ENCODE data around the gene LGMN. TPM values are rescaled to one million over a fixed set of nuclear protein-coding genes. Genes with fewer than 3 reads are reported as not detected.
A peak's percentile ranks its signal among the peaks of the same experiment; 100 is the strongest.

LGMN gene
- total RNA-seq, 1 donor from 2014 or later = 100 TPM

GRCh38 chr14:92747701-92748258 is 647 bp downstream of the LGMN start:
- Histone ChIP-seq H3K27ac (replicated peaks) (peak overlapping the region; percentile 92), H3K27me3 (ENCODE audit: low read depth) (no peaks in the 10 kb centered on the region), H3K4me1 (peaks cover 51% of the 10 kb centered on the region), H3K4me3 (peak overlapping the region; percentile 96), H3K9me3 (replicated peaks) (no peaks in the 10 kb centered on the region), H3K36me3 (peaks cover 7% of the 10 kb centered on the region)
- no peak for DNase-seq
- intact Hi-C loops (cut with micrococcal nuclease) = no loop called here
- no peak for TF ChIP-seq CTCF (IDR thresholded peaks at IDR 0.05; ENCODE audit: borderline replicate concordance)

GRCh38 chr14:92744198-92744597 is 4.2 kb downstream of the LGMN start:
- Histone ChIP-seq H3K27ac (replicated peaks) (no peak overlapping the region), H3K36me3 (peaks cover 28% of the 10 kb centered on the region), H3K4me3 (no peak overlapping the region), H3K4me1 (peaks cover 49% of the 10 kb centered on the region), H3K9me3 (replicated peaks) (no peaks in the 10 kb centered on the region), H3K27me3 (ENCODE audit: low read depth) (no peaks in the 10 kb centered on the region)
- no peak for DNase-seq
- intact Hi-C loops (cut with micrococcal nuclease) = no loop called here
- TF ChIP-seq CTCF (IDR thresholded peaks at IDR 0.05; ENCODE audit: borderline replicate concordance) = no peak

GRCh38 chr14:92740440-92740839 is 8.0 kb downstream of the LGMN start:
- no peak overlapping the region for H3K4me3 ChIP-seq
- H3K36me3 ChIP-seq = peaks cover 28% of the 10 kb centered on the region
- TF ChIP-seq CTCF (IDR thresholded peaks at IDR 0.05; ENCODE audit: borderline replicate concordance) = no peak
- H3K27me3 ChIP-seq (ENCODE audit: low read depth) = no peaks in the 10 kb centered on the region
- DNase-seq = no peak
- no peaks in the 10 kb centered on the region for H3K9me3 ChIP-seq (replicated peaks)
- no peak overlapping the region for H3K27ac ChIP-seq (replicated peaks)
- intact Hi-C loops (cut with micrococcal nuclease) = no loop called here
- H3K4me1 ChIP-seq = peaks cover 48% of the 10 kb centered on the region

- Histone ChIP-seq H3K27ac (replicated peaks) (no peak overlapping the region), H3K4me3 (no peak overlapping the region), H3K9me3 (replicated peaks) (no peaks in the 10 kb centered on the region), H3K27me3 (ENCODE audit: low read depth) (no peaks in the 10 kb centered on the region), H3K36me3 (peaks cover 20% of the 10 kb centered on the region), H3K4me1 (peaks cover 70% of the 10 kb centered on the region)
- no peak for DNase-seq
- TF ChIP-seq CTCF (IDR thresholded peaks at IDR 0.05; ENCODE audit: borderline replicate concordance) = no peak
- intact Hi-C loops (cut with micrococcal nuclease) = no loop called here
Measured at GRCh38 chr14:92737619-92738188, 10.7 kb downstream of the LGMN start.

GRCh38 chr14:92737206-92737605 is 11.2 kb downstream of the LGMN start:
- Histone ChIP-seq H3K4me1 (peaks cover 75% of the 10 kb centered on the region), H3K9me3 (replicated peaks) (no peaks in the 10 kb centered on the region), H3K27me3 (ENCODE audit: low read depth) (no peaks in the 10 kb centered on the region), H3K27ac (replicated peaks) (no peak overlapping the region), H3K36me3 (peaks cover 23% of the 10 kb centered on the region), H3K4me3 (no peak overlapping the region)
- DNase-seq = no peak
- TF ChIP-seq CTCF (IDR thresholded peaks at IDR 0.05; ENCODE audit: borderline replicate concordance) = no peak
- intact Hi-C loops (cut with micrococcal nuclease) = no loop called here

Measured in left ventricle myocardium inferior (tissue), 1 donor.